T-helper 1 cell (primary cell): ENCODE data around the gene ANKRD39.

Experiments used
- DNase-seq, 5 donors: peaks; one replicate each; pipeline ENCODE4 v3.0.0-alpha.2; 2012 to 2020

The ANKRD39 gene

DNA sequence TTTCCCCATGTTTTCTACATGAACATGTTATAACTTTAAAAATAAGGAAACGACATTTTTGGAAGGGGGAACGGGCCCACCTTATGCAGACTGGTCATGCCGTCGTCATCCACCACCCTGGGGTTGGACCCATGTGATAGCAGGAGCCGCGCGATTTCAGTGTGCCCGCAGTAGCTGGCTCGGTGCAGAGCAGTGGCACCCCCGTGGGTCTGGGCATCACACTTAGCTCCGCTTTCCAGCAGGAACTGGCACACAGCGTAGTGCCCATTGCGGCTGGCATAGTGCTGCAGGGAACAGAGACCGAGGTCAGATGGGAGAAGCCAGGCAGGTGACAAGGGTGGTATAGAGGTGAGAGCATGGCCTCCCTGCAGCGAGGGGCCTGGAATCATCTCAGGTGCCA, 4.5 kb downstream of the ANKRD39 start:
- DNase-seq = no peak

DNA sequence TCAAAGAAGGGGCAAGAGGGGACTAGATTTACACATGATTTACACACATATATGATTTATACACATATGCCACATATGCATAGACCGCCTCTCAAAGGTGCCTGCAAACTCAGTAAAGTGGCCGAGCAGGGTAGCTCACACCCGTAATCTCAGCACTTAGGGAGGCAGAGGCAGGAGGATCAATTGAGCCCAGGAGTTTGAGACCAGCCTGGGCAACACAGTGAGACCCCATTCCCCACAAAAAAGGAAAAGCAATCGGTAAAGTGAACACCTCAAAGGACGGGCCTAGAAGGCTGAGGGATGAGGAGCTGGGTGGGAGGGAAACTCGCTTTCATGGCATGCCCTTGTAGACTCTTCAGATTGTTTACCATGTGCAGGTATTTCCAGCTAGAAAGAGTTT, 5.1 kb downstream of the ANKRD39 start:
- no peak for DNase-seq

DNA sequence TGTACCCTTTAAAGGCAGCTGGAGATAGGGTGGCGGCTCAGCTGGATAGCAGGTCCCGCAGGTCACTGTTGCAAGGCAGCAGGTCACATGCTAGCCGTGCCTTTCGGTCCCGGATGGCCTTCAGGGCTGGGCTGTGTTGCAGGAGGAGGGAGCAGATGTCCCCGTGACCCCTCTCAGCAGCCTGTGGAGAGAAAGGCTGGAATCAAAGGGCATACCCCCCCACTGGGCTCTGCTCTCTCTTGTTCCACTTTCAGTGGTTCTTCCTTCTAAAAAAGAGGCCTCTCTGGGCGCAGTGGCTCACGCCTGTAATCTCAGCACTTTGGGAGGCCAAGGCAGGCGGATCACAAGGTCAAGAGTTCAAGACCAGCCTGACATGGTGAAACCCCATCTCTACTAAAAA, 9.6 kb downstream of the ANKRD39 start:
- DNase-seq = no peak

DNA sequence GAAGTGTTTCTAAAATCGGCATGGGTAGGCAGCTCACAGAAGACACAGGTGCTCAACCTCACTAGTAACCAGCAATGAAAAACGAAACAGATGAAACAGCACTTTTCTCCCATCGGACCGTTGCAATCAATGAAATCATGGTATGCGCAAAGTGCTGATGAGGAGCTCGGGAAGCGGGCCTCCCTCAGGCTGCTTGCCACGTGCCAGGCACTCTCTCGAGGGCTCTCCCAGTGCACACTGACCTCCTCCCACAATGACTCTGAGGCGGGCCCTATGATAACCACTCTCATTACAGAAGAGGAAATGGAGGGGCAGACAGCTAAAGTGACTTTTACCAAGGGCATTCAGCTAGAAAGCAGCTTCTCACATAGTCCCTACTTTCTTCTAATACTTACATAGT, 10.2 kb downstream of the ANKRD39 start:
- no peak for DNase-seq

- no peak for DNase-seq
Measured at GRCh38 chr2:96846825-96847224, 11.0 kb downstream of the ANKRD39 start.

GRCh38 chr2:96844405-96844808, 13.4 kb downstream of the ANKRD39 start:
- DNase-seq = no peak

DNA sequence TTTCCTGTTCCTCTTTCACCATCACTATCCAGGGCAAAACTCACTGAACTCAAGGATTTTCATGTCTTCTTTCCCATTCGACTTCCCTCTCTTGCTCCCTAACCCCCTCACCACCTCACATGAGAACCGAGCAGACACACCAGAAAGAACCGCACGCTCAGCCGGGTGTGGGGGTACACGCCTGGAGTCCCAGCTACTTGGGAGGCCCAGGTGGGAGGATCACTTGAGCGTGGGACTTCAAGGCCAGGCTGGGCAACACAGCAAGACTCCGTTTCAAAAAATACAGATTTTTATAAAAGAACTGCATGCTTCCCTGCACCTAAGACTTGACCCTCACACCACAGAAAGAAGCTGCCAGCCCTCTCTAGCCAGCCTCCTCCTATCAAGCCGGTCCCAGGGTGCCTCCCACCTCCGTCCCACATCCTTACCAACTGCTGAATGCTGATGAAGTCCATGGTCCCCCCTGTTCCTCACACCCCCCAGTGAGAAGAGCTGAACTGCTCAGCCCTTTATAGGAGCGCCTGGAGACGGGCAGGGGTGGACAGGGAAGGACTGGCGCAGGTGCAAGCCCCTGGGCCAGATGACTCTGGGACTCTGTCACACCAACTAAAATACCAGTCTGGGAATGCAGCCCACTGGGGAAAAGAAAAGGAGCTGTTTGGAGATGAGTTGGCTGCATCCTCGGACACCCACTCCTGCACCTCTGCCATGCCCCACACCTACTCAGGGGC, 14.1 kb downstream of the ANKRD39 start, which contains the start of gene ANKRD23:
Gene ANKRD23, minus strand, starts transcription at position 484 of the 731 bp plus-strand sequence. Its CDS starts 29 bp downstream, at position 455.
- DNase-seq = no peak

DNA sequence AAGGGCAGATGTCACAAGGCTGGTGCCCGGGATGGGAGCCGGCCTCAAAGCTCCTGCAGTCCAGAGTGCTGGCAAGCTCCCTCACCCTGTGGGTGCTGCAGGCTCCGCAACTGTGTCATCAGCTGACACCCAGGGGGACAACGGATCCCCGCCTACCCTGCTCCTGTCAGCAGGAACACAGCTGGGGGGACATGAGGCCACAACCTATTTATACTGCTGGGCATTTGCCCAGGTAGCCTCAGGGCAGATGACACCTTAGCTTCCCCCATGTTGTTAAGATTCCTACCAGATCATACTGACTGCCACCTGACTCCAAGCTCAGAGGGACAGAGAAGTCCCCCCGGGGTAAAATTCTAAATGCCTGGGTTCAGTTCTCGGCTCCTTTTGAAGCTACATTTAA, 15.2 kb downstream of the ANKRD39 start:
- DNase-seq = no peak

- no peak for DNase-seq
Measured at GRCh38 chr2:96841701-96842495, 15.9 kb downstream of the ANKRD39 start.

DNA sequence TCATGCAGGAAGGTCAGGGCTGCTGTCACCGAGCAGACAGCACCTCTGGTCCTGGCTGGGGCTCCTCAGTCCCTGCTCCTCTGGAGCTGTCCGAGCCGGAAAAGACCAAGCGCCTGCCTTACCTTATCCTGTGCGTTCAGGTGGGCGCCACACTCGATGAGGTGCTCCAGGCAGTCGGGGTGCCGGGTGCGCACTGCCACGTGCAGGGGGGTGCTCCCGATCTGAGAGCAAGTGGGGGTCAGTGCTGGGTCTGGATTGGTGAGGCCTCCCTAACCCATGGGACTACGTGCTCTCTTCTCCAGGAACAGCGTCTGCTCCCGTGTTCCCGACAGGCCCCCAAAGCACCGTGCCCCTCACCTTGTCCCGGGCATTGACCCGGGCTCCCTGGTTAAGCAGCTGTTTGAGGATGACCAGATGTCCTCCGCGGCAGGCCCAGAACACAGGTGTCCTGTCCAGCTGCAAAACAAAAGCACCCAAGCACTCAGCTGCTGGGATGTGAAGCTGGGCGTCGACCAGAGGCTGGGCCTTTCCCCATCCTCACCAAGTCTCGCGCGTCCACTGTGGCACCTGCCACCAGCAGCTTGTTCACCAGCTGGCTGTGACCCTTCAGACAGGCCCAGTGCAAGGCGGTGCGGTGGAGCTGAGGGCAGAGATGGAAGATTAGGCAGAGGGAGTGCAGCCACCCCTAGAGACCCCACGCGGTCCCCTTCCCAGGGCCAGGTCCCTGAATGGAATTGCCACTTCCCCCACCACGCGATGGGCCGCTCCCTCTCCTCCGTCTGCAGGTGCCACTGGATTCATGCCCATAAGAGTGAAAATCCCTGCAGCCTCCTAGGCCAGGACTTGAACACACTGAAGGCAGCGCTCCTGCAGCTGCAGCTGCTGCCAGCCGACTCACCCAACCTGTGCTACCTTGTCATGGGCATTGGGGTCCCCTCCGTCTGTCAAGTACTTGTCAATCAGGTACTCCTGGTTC, 17.7 kb downstream of the ANKRD39 start:
- no peak for DNase-seq

- DNase-seq = peak; percentile 60 to 91 (median 74)
Measured at GRCh38 chr2:96839293-96839874, 18.4 kb downstream of the ANKRD39 start.

DNA sequence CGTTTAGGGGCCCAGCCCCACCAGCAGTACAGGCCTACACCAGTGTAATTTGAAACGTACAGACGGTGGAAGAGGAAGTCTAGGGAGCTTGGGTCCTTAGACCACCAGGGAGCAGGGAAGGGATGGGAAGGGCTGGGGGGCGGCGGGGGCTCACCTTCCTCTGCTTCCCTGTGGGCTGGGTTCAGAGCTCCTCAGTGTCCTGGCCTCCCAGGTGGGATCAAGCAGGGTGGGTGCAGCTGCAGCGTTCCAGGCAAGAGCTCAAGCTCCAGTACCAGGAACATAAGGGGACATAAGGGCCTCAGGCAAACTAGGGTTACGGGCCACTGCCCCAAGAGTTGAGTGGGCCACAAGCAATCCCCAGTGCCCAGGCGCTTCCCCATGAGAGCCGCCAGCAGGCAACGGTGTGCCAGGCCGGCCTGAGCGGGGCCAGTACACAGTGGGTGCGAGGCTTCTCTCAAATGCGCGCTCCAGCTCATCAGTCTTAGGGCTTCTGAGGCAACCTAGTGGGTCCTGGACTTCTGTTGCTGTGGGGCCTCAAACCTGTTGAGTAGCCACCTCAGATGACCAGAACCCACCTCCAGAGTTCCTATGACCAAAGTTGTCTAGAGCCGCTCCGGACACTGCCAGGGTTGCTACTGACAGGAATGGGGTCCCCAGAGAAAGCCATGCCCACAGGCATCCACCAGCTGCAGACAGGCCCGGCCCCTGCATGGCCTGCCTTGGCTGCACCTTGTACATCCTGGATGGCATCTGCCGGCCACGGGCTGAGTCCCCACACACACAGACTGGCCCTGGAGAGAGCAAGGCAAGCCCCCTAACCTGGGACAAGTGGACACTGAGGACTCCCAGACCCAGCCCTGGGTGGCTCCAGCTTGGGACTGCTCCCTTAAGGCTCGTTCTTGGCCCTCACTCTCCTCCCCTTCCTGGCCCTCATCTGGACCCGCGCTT, 19.2 kb downstream of the ANKRD39 start:
- no peak for DNase-seq

DNA sequence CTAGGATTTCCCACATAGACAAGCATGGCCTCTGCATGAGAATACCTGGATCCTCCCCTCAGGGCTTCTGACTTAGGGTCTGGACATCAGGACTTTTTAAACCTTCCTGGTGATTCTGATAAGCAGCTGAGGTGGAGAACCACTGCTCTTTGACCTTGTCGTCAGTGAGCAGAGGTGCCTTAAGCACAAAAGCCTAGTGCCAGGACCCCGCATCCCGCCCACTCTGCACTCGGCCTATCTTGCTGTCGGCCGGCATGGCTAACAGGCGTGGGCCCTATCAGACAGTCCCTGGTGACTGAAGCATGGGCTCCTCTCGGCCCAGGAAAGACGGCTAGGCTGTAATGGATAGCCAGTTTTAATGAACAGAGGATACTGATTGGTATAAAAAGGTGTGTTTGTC, 20.2 kb downstream of the ANKRD39 start:
- no peak for DNase-seq

GRCh38 chr2:96835830-96836229, 22.0 kb downstream of the ANKRD39 start:
- DNase-seq = no peak

GRCh38 chr2:96832754-96833507, 24.9 kb downstream of the ANKRD39 start:
- no peak for DNase-seq

DNA sequence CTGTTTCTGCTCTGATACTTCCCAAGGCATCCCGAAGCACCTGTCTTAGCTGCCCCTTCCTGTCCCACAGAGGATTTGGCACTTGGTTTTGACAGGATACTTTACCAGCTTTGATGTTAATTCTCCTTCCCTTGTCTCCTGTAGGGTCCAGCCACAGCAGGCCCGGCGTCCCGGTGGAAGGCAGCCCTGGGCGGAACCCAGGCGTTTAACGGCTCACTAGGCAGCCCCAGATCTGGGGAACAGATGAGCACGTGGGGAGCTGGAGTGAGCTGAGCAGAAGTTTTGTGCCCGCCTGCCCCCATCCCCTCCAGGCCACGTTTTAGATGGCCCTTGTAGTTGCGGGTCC, 25.4 kb downstream of the ANKRD39 start:
- DNase-seq = no peak

- DNase-seq = no peak
Measured at GRCh38 chr2:96831679-96832078, 26.1 kb downstream of the ANKRD39 start.

DNA sequence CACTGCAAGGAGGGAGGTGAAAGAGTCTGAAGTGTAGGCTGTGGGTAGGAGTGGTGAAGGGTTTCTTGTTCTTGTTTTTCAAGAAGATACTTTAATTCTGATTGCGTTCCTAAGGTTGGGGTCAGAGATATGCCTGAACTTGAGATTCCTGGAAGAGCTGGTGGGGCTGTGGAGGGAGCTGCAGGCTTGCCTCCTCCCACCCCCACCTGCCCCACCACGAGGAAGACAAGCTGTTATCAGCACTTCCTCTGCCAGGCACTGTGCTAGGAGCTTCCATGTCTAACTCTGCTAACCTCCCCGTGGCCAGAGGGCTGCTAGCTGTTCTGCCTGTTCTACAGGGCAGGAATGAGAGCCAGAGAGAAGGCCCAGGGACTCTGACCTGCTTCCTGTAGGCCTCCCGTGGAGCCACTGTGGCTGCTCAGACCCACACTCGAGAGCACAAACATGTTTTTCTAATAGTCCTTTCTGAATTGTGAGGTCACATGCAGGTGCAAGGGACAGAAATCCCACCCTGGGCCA, 27.7 kb downstream of the ANKRD39 start:
- DNase-seq = no peak

- no peak for DNase-seq
Measured at GRCh38 chr2:96828874-96829273, 28.9 kb downstream of the ANKRD39 start.

DNA sequence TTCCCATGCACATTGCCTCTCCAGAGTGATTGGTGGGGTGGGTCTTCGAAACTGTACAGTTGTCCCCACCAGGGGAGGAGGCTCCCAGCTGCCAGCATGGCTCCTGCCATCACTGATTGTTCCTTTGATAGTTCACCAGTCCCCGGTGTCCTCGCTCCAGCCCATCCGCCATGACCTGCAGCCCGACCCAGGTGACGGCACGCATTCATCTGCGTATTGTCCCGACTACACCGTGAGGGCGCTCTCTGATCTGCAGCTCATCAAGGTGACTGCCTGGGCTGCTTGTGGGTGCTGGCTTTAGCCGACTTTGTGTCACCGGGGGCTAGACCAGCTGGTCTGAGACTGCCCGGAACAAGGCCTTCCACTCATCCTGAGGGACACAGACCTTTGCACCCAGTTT, 29.4 kb downstream of the ANKRD39 start:
- DNase-seq = no peak
